NT2/D1 (cell line): ENCODE data around the gene PCDH19.
A peak's percentile ranks its signal among the peaks of the same experiment; 100 is the strongest.

Experiments used
- DNase-seq: peaks from one replicate; pipeline ENCODE4 v3.0.0-alpha.2; 2011; ENCODE audit warnings: low read depth, low spot score
- H3K27me3 ChIP-seq: 2 replicates; pipeline ENCODE4 v1.6.0; 2011; ENCODE audit warnings: mild to moderate bottlenecking; ENCODE audit not compliant: insufficient read length, insufficient read depth
- H3K36me3 ChIP-seq: 2 replicates; pipeline ENCODE4 v1.6.1; 2011; ENCODE audit warnings: mild to moderate bottlenecking, low read length, mixed read lengths; ENCODE audit not compliant: insufficient read depth, insufficient read length
- H3K4me1 ChIP-seq: 2 replicates; pipeline ENCODE4 v1.5.1; 2011; ENCODE audit not compliant: insufficient read depth, insufficient read length
- H3K4me3 ChIP-seq: 2 replicates; pipeline ENCODE4 v1.5.1; 2011; ENCODE audit warnings: low read depth; ENCODE audit not compliant: insufficient read length
- H3K9ac ChIP-seq: 2 replicates; pipeline ENCODE4 v1.6.0; 2011; ENCODE audit warnings: low read depth; ENCODE audit not compliant: insufficient read length
- H3K9me3 ChIP-seq: 2 replicates; pipeline ENCODE4 v1.5.1; 2011; ENCODE audit warnings: mild to moderate bottlenecking, low read length; ENCODE audit not compliant: insufficient read depth
- SUZ12 ChIP-seq: IDR thresholded peaks from 2 replicates; pipeline ENCODE4 v1.6.1; 2011; ENCODE audit not compliant: insufficient read length, insufficient read depth; ENCODE audit errors: extremely low read depth
- YY1 ChIP-seq: IDR thresholded peaks from 2 replicates; pipeline ENCODE4 v1.6.1; 2011; ENCODE audit not compliant: insufficient read length, insufficient read depth
- ZNF274 ChIP-seq: IDR thresholded peaks from 2 replicates; pipeline ENCODE4 v1.6.1; 2011; ENCODE audit warnings: mild to moderate bottlenecking, low read depth, low read length

The PCDH19 gene

GRCh38 chrX:100296183-100296753 is 113.8 kb downstream of the PCDH19 start:
- Histone ChIP-seq H3K4me3 (no peak overlapping the region), H3K9ac (no peak overlapping the region), H3K9me3 (no peaks in the 10 kb centered on the region), H3K36me3 (no peaks in the 10 kb centered on the region), H3K27me3 (no peaks in the 10 kb centered on the region), H3K4me1 (no peaks in the 10 kb centered on the region)
- peak; percentile 76 for DNase-seq
- TF ChIP-seq YY1, result no peak

GRCh38 chrX:100294965-100295364 is 115.1 kb downstream of the PCDH19 start:
- no peak for TF ChIP-seq SUZ12

GRCh38 chrX:100289066-100289558 is 121.0 kb downstream of the PCDH19 start:
- Histone ChIP-seq H3K9me3 (no peaks in the 10 kb centered on the region), H3K4me3 (no peak overlapping the region), H3K4me1 (no peaks in the 10 kb centered on the region), H3K36me3 (no peaks in the 10 kb centered on the region), H3K27me3 (no peaks in the 10 kb centered on the region), H3K9ac (no peak overlapping the region)
- no peak for TF ChIP-seq SUZ12
- no peak for TF ChIP-seq YY1
- TF ChIP-seq ZNF274, result no peak
- no peak for DNase-seq

More at GRCh38 chrX:100294965-100295364, 115.1 kb downstream of the PCDH19 start:
- H3K9me3 ChIP-seq, result no peaks in the 10 kb centered on the region
- H3K9ac ChIP-seq, result no peak overlapping the region
- no peaks in the 10 kb centered on the region for H3K27me3 ChIP-seq
- H3K4me1 ChIP-seq, result no peaks in the 10 kb centered on the region
- no peak overlapping the region for H3K4me3 ChIP-seq
- no peak for DNase-seq
- H3K36me3 ChIP-seq, result no peaks in the 10 kb centered on the region

GRCh38 chrX:100277231-100277630 is 132.8 kb downstream of the PCDH19 start:
- TF ChIP-seq SUZ12, result no peak
- no peak for TF ChIP-seq YY1
- TF ChIP-seq ZNF274, result no peak
- Histone ChIP-seq H3K9me3 (no peaks in the 10 kb centered on the region), H3K9ac (no peak overlapping the region), H3K27me3 (no peaks in the 10 kb centered on the region), H3K4me3 (no peak overlapping the region), H3K36me3 (no peaks in the 10 kb centered on the region), H3K4me1 (no peaks in the 10 kb centered on the region)
- no peak for DNase-seq

- Histone ChIP-seq H3K36me3 (no peaks in the 10 kb centered on the region), H3K9me3 (no peaks in the 10 kb centered on the region), H3K4me3 (no peak overlapping the region), H3K27me3 (no peaks in the 10 kb centered on the region), H3K9ac (no peak overlapping the region), H3K4me1 (no peaks in the 10 kb centered on the region)
- TF ChIP-seq YY1 (no peak), ZNF274 (no peak), SUZ12 (no peak)
- no peak for DNase-seq
Observed at GRCh38 chrX:100274916-100275315, 135.2 kb downstream of the PCDH19 start.

GRCh38 chrX:100265179-100265578 is 144.9 kb downstream of the PCDH19 start:
- no peak for DNase-seq
- no peak overlapping the region for H3K4me3 ChIP-seq
- H3K36me3 ChIP-seq, result no peaks in the 10 kb centered on the region
- no peak for TF ChIP-seq SUZ12
- no peak for TF ChIP-seq YY1
- TF ChIP-seq ZNF274, result no peak
- H3K9me3 ChIP-seq, result no peaks in the 10 kb centered on the region
- no peaks in the 10 kb centered on the region for H3K27me3 ChIP-seq
- no peaks in the 10 kb centered on the region for H3K4me1 ChIP-seq
- no peak overlapping the region for H3K9ac ChIP-seq

GRCh38 chrX:100264200-100264599 is 145.9 kb downstream of the PCDH19 start:
- DNase-seq, result no peak
- no peaks in the 10 kb centered on the region for H3K27me3 ChIP-seq
- no peak for TF ChIP-seq YY1
- no peak for TF ChIP-seq ZNF274
- no peak for TF ChIP-seq SUZ12
- no peaks in the 10 kb centered on the region for H3K9me3 ChIP-seq
- H3K9ac ChIP-seq, result no peak overlapping the region
- no peaks in the 10 kb centered on the region for H3K4me1 ChIP-seq
- H3K4me3 ChIP-seq, result no peak overlapping the region
- no peaks in the 10 kb centered on the region for H3K36me3 ChIP-seq
